RWPE2 (cell line): ENCODE data around the gene SGF29.
"Not testable (repeated sequence)": the region's sequence is repeated elsewhere in the genome, so short reads cannot be mapped to it uniquely, and the experiment has no call there.

Source experiments
- ATAC-seq: fragments of 200-7000 bp; cut with Tn5 transposase; 3 replicates; pipeline ENCODE4 v1.9.1; 2021; ENCODE audit warnings: low read depth
- DNase-seq: peaks from one replicate; pipeline ENCODE4 v3.0.0-alpha.2; 2020; ENCODE audit warnings: low spot score
- H3K27ac ChIP-seq: fragments of 450-650 bp; 2 replicates; pipeline ENCODE4 v1.5.1; 2017; ENCODE audit warnings: mild to moderate bottlenecking; ENCODE audit not compliant: poor library complexity, severe bottlenecking
- H3K27me3 ChIP-seq: fragments of 250-450 bp; sonication (Bioruptor Pico); 2 replicates; pipeline ENCODE4 v1.5.1; 2021; ENCODE audit warnings: mild to moderate bottlenecking, moderate library complexity; ENCODE audit not compliant: insufficient read depth, poor library complexity, severe bottlenecking
- H3K36me3 ChIP-seq: fragments of 250-450 bp; sonication (Bioruptor Pico); 2 replicates; pipeline ENCODE4 v1.5.1; 2020; ENCODE audit warnings: low read depth, mild to moderate bottlenecking, moderate library complexity
- H3K4me1 ChIP-seq: fragments of 250-450 bp; sonication (Bioruptor Pico); 2 replicates; pipeline ENCODE4 v1.5.1; 2021; ENCODE audit warnings: mild to moderate bottlenecking, moderate library complexity; ENCODE audit not compliant: insufficient read depth, poor library complexity, severe bottlenecking
- H3K4me3 ChIP-seq: fragments of 250-450 bp; sonication (Bioruptor Pico); 2 replicates; pipeline ENCODE4 v1.5.1; 2021; ENCODE audit warnings: mild to moderate bottlenecking, moderate library complexity; ENCODE audit not compliant: severe bottlenecking
- H3K9me3 ChIP-seq: fragments of 250-450 bp; sonication (Bioruptor Pico); 2 replicates; pipeline ENCODE4 v1.5.1; 2021; ENCODE audit warnings: mild to moderate bottlenecking, moderate library complexity; ENCODE audit not compliant: severe bottlenecking
- CTCF ChIP-seq: fragments of 450-650 bp; IDR thresholded peaks from one replicate; pipeline ENCODE4 v1.5.1; 2017; ENCODE audit warnings: mild to moderate bottlenecking, moderate library complexity; ENCODE audit not compliant: poor library complexity, severe bottlenecking

Gene SGF29

GRCh38 chr16:28590384-28591340 lies 36.9 kb downstream of the SGF29 start:
- no peaks in the 10 kb centered on the region for H3K27me3 ChIP-seq
- peaks cover 2% of the 10 kb centered on the region; the same call in 1 of the 2 replicates for H3K36me3 ChIP-seq
- no peaks in the 10 kb centered on the region for H3K9me3 ChIP-seq
- H3K4me3 ChIP-seq: no peak overlapping the region
- no peak for TF ChIP-seq CTCF
- H3K4me1 ChIP-seq: peaks cover 8% of the 10 kb centered on the region
- DNase-seq (no peak), ATAC-seq (no peak)
- no peak overlapping the region for H3K27ac ChIP-seq

- DNase-seq (no peak), ATAC-seq (no peak)
- Histone ChIP-seq H3K27me3 (no peaks in the 10 kb centered on the region), H3K9me3 (no peaks in the 10 kb centered on the region), H3K27ac (no peak overlapping the region), H3K4me3 (no peak overlapping the region), H3K4me1 (peaks cover 8% of the 10 kb centered on the region), H3K36me3 (no peaks in the 10 kb centered on the region)
- no peak for TF ChIP-seq CTCF
These were observed 37.6 kb downstream of the SGF29 start for GRCh38 chr16:28591355-28591754.

GRCh38 chr16:28592511-28592910 lies 38.8 kb downstream of the SGF29 start:
- Histone ChIP-seq H3K4me1 (peaks cover 3% of the 10 kb centered on the region), H3K27me3 (no peaks in the 10 kb centered on the region), H3K27ac (no peak overlapping the region), H3K4me3 (no peak overlapping the region), H3K36me3 (no peaks in the 10 kb centered on the region), H3K9me3 (no peaks in the 10 kb centered on the region)
- ATAC-seq (no peak), DNase-seq (no peak)
- no peak for TF ChIP-seq CTCF

GRCh38 chr16:28592979-28593553 lies 39.3 kb downstream of the SGF29 start:
- no peak overlapping the region for H3K27ac ChIP-seq
- no peaks in the 10 kb centered on the region for H3K27me3 ChIP-seq
- H3K36me3 ChIP-seq: no peaks in the 10 kb centered on the region
- H3K4me1 ChIP-seq: no peaks in the 10 kb centered on the region
- ATAC-seq (no peak), DNase-seq (no peak)
- H3K9me3 ChIP-seq: no peaks in the 10 kb centered on the region
- no peak for TF ChIP-seq CTCF
- H3K4me3 ChIP-seq: no peak overlapping the region

- H3K36me3 ChIP-seq, H3K4me3 ChIP-seq, ATAC-seq, DNase-seq, H3K27ac ChIP-seq, H3K4me1 ChIP-seq, H3K9me3 ChIP-seq, H3K27me3 ChIP-seq: not testable (repeated sequence)
These were observed 41.7 kb downstream of the SGF29 start for GRCh38 chr16:28595451-28595850.
